ENCODE measurements around the gene SMCO1. TPM values are rescaled to one million over a fixed set of nuclear protein-coding genes. Genes with fewer than 3 reads are reported as not detected.
"Not testable (repeated sequence)": the region's sequence is repeated elsewhere in the genome, so short reads cannot be mapped to it uniquely, and the experiment has no call there.

The SMCO1 gene
- total RNA-seq, 4 donors from 2014 or later = not detected

- Histone ChIP-seq H3K27ac (no peak overlapping the region), H3K4me1 (peaks cover 0 to 10% (median 4%) of the 10 kb centered on the region in 3 donors), H3K27me3 (no peaks in the 10 kb centered on the region), H3K36me3 (no peaks in the 10 kb centered on the region), H3K4me3 (no peak overlapping the region), H3K9me3 (peaks cover 0 to 21% (median 0%) of the 10 kb centered on the region in 3 donors)
- WGBS, 2 donors (ENCODE audit: low coverage in 1 of 2) = 31 to 42% methylated on average over 2 to 4 of the region's 5 CpGs
- no peak for ATAC-seq
- TF ChIP-seq POLR2AphosphoS5 (IDR thresholded peaks at IDR 0.05) = no peak
- TF ChIP-seq POLR2A (IDR thresholded peaks at IDR 0.05) = no peak
- no peak for TF ChIP-seq CTCF (IDR thresholded peaks at IDR 0.05)
- no peak for TF ChIP-seq EP300 (IDR thresholded peaks at IDR 0.05)
Observed at GRCh38 chr3:196524527-196524926, 9.4 kb upstream of the SMCO1 start.

- Histone ChIP-seq H3K27me3 (no peaks in the 10 kb centered on the region), H3K9me3 (peaks cover 0 to 28% (median 0%) of the 10 kb centered on the region in 3 donors), H3K27ac (no peak overlapping the region), H3K36me3 (no peaks in the 10 kb centered on the region), H3K4me3 (no peak overlapping the region), H3K4me1 (peaks cover 0 to 5% (median 3%) of the 10 kb centered on the region in 3 donors)
- no peak for ATAC-seq
- WGBS, 2 donors (ENCODE audit: low coverage in 1 of 2) = 84% methylated on average over 4 of the region's 4 CpGs; no CpG with 5 or more reads in 1 of the 2 donors
- no peak for TF ChIP-seq POLR2A (IDR thresholded peaks at IDR 0.05)
- no peak for TF ChIP-seq POLR2AphosphoS5 (IDR thresholded peaks at IDR 0.05)
- no peak for TF ChIP-seq CTCF (IDR thresholded peaks at IDR 0.05)
- no peak for TF ChIP-seq EP300 (IDR thresholded peaks at IDR 0.05)
Observed at GRCh38 chr3:196523841-196524240, 8.7 kb upstream of the SMCO1 start.

GRCh38 chr3:196521291-196521690 is 6.1 kb upstream of the SMCO1 start:
- 78 to 82% methylated on average over 10 to 11 of the region's 12 CpGs for WGBS, 2 donors (ENCODE audit: low coverage in 1 of 2)
- H3K4me1 ChIP-seq, H3K27me3 ChIP-seq, ATAC-seq, H3K27ac ChIP-seq, H3K4me3 ChIP-seq, H3K36me3 ChIP-seq: not testable (repeated sequence)
- H3K9me3 ChIP-seq = peaks cover 0 to 37% (median 0%) of the 10 kb centered on the region in 3 donors

GRCh38 chr3:196519718-196520082 is 4.6 kb upstream of the SMCO1 start:
- TF ChIP-seq CTCF (IDR thresholded peaks at IDR 0.05) (no peak), EP300 (IDR thresholded peaks at IDR 0.05) (no peak), POLR2AphosphoS5 (IDR thresholded peaks at IDR 0.05) (no peak)
- ATAC-seq = no peak
- peaks cover 0 to 6% (median 0%) of the 10 kb centered on the region in 3 donors for H3K4me1 ChIP-seq
- H3K4me3 ChIP-seq = no peak overlapping the region
- 75 to 80% methylated on average over 1 to 5 of the region's 5 CpGs for WGBS, 2 donors (ENCODE audit: low coverage in 1 of 2)
- no peaks in the 10 kb centered on the region for H3K27me3 ChIP-seq
- peaks cover 0 to 37% (median 0%) of the 10 kb centered on the region in 3 donors for H3K9me3 ChIP-seq
- no peak overlapping the region for H3K27ac ChIP-seq
- no peaks in the 10 kb centered on the region for H3K36me3 ChIP-seq

GRCh38 chr3:196518966-196519717 is 4.0 kb upstream of the SMCO1 start:
- Histone ChIP-seq H3K36me3 (no peaks in the 10 kb centered on the region), H3K4me3 (no peak overlapping the region), H3K4me1 (peaks cover 0 to 6% (median 0%) of the 10 kb centered on the region in 3 donors), H3K27ac (no peak overlapping the region), H3K27me3 (no peaks in the 10 kb centered on the region), H3K9me3 (peaks cover 0 to 37% (median 0%) of the 10 kb centered on the region in 3 donors)
- TF ChIP-seq CTCF (IDR thresholded peaks at IDR 0.05) = peak; percentile 39 to 77 (median 72)
- no peak for TF ChIP-seq POLR2A (IDR thresholded peaks at IDR 0.05)
- WGBS, 2 donors (ENCODE audit: low coverage in 1 of 2) = 31 to 60% methylated on average over 4 to 12 of the region's 12 CpGs
- peak; percentile 76 for ATAC-seq

All from gastroesophageal sphincter (tissue), 4 donors.